Stomach (tissue), 9 donors: ENCODE results near the gene LRRC70. TPM values are rescaled to one million over a fixed set of nuclear protein-coding genes. Genes with fewer than 3 reads are reported as not detected.
"Not testable (repeated sequence)": the region's sequence is repeated elsewhere in the genome, so short reads cannot be mapped to it uniquely, and the experiment has no call there.

Source experiments
- DNase-seq, 2 donors: peaks; one replicate each; pipeline versions ENCODE4 v3.0.0 to v3.0.0-alpha.2; 2013 to 2019
- H3K27ac ChIP-seq, 5 donors: fragments of 200-600 bp in 4 of 5; sonication (generic) in 4 of 5; one replicate each; pipeline ENCODE4 v1.5.1; 2013 to 2019; ENCODE audit warnings: mild to moderate bottlenecking in 1 of 5, moderate library complexity in 1 of 5
- H3K27me3 ChIP-seq, 3 donors: fragments of 200-600 bp; sonication (generic); one replicate each; pipeline ENCODE4 v1.5.1; 2017 to 2019; ENCODE audit warnings: mixed run types in 1 of 3
- H3K36me3 ChIP-seq, 4 donors: fragments of 200-600 bp; sonication (generic); 1 replicate in 3 of 4; 2 replicates in 1 of 4; pipeline ENCODE4 v1.5.1; 2016 to 2019
- H3K4me1 ChIP-seq, 4 donors: fragments of 200-600 bp; sonication (generic); one replicate each; pipeline ENCODE4 v1.5.1; 2016 to 2019
- H3K4me3 ChIP-seq, 4 donors: fragments of 200-600 bp; sonication (generic) in 3 of 4; one replicate each; pipeline ENCODE4 v1.5.1; 2016 to 2019; ENCODE audit warnings: mild to moderate bottlenecking in 1 of 4
- H3K9me3 ChIP-seq, 4 donors: fragments of 200-600 bp; sonication (generic); one replicate each; pipeline ENCODE4 v1.5.1; 2016 to 2019
- CTCF ChIP-seq, 7 experiments: fragments of 450-650 bp in 4 of 7; fragments of 200-600 bp in 3 of 7; sonication (generic) in 3 of 7; IDR thresholded peaks; one replicate each; pipeline ENCODE4 v1.5.1; 2016 to 2019; ENCODE audit warnings: antibody characterized with exemption in 7 of 7, control low read depth in 2 of 7, mild to moderate bottlenecking in 1 of 7
- EP300 ChIP-seq: sonication (generic); formaldehyde crosslinking; IDR thresholded peaks from one replicate; pipeline ENCODE4 v1.6.1; 2017; ENCODE audit warnings: antibody characterized with exemption
- POLR2A ChIP-seq, 4 donors: fragments of 450-650 bp; IDR thresholded peaks; one replicate each; pipeline ENCODE4 v1.6.1; 2016; ENCODE audit warnings: antibody characterized with exemption in 4 of 4, control low read depth in 2 of 4, mild to moderate bottlenecking in 1 of 4, moderate library complexity in 1 of 4
- POLR2AphosphoS5 ChIP-seq, 3 donors: sonication (generic); formaldehyde crosslinking; IDR thresholded peaks; one replicate each; pipeline ENCODE4 v1.6.1; 2016; ENCODE audit warnings: antibody characterized with exemption in 3 of 3
- WGBS, 5 donors: extraction: QIAGEN DNeasy Blood & Tissue Kit in 3 of 5; methylation state at CpG; one replicate each; pipeline versions ENCODE4 v1.1.5 to v1.1.7; 2013 to 2018; 5-methylcytosine and 5-hydroxymethylcytosine counted together
- intact Hi-C: fragments of 100-400 bp; cut with DNase I; formaldehyde crosslinking; loops from one replicate; pipeline ENCODE4 v1.15.1; 2023; ENCODE audit warnings: low total_unique reads
- polyA plus RNA-seq, 3 donors: library from polyadenylated mRNA; stranded (reverse); fragments of 200-250 nt; gene quantifications; one replicate each; pipeline ENCODE4 v1.2.3, GENCODE V29; 2013
- total RNA-seq, 5 donors: library from RNA; depleted of rRNA; stranded (reverse); fragments of >200 nt; gene quantifications; one replicate each; pipeline versions ENCODE4 v1.1.0 to v1.2.3, GENCODE V29; 2014 to 2016
- donor health status: healthy with polysubstance abuse.
- donor health status: Bipolar disorder and iron deficiency.
- donor health status: healthy.

LRRC70 gene
- total and polyA plus RNA-seq, 8 donors: 0.68 to 22.8 (median 5.3) TPM; not detected in 2

- no peaks in the 10 kb centered on the region for H3K27me3 ChIP-seq
- peaks cover 0 to 44% (median 30%) of the 10 kb centered on the region in 4 donors for H3K36me3 ChIP-seq
- H3K27ac ChIP-seq: no peak overlapping the region
- H3K4me3 ChIP-seq: no peak overlapping the region
- H3K9me3 ChIP-seq: no peaks in the 10 kb centered on the region
- no peak for DNase-seq
- intact Hi-C loops: no loop called here
- TF ChIP-seq POLR2AphosphoS5 (IDR thresholded peaks at IDR 0.05) (no peak), EP300 (no peak), CTCF (IDR thresholded peaks at IDR 0.05) (no peak), POLR2A (IDR thresholded peaks at IDR 0.05) (no peak)
- H3K4me1 ChIP-seq: no peaks in the 10 kb centered on the region
- WGBS, 5 donors: 96 to 100% (median 99%) methylated on average over 1 of the region's 1 CpG
Measured at GRCh38 chr5:62560786-62561185, 17.8 kb upstream of the LRRC70 start.

GRCh38 chr5:62561896-62562295, 16.7 kb upstream of the LRRC70 start:
- Histone ChIP-seq H3K4me3 (no peak overlapping the region), H3K27me3 (no peaks in the 10 kb centered on the region), H3K36me3 (peaks cover 0 to 55% (median 38%) of the 10 kb centered on the region in 4 donors), H3K4me1 (no peaks in the 10 kb centered on the region), H3K9me3 (peaks cover 0 to 7% (median 0%) of the 10 kb centered on the region in 4 donors), H3K27ac (no peak overlapping the region)
- DNase-seq: no peak
- WGBS, 5 donors: 91 to 100% (median 96%) methylated on average over 1 of the region's 1 CpG
- intact Hi-C loops: no loop called here
- TF ChIP-seq CTCF (IDR thresholded peaks at IDR 0.05) (no peak), POLR2AphosphoS5 (IDR thresholded peaks at IDR 0.05) (no peak), POLR2A (IDR thresholded peaks at IDR 0.05) (no peak), EP300 (no peak)

GRCh38 chr5:62562867-62563266, 15.8 kb upstream of the LRRC70 start:
- TF ChIP-seq CTCF (IDR thresholded peaks at IDR 0.05) (no peak), EP300 (no peak), POLR2AphosphoS5 (IDR thresholded peaks at IDR 0.05) (no peak), POLR2A (IDR thresholded peaks at IDR 0.05) (no peak)
- no peak overlapping the region for H3K4me3 ChIP-seq

GRCh38 chr5:62564101-62564500, 14.5 kb upstream of the LRRC70 start:
- WGBS, 5 donors: 80 to 96% (median 85%) methylated on average over 2 of the region's 2 CpGs
- intact Hi-C loops: no loop called here
- Histone ChIP-seq H3K4me3 (no peak overlapping the region), H3K9me3 (peaks cover 0 to 17% (median 8%) of the 10 kb centered on the region in 4 donors), H3K27ac (no peak overlapping the region), H3K36me3 (peaks cover 0 to 69% (median 45%) of the 10 kb centered on the region in 4 donors), H3K27me3 (no peaks in the 10 kb centered on the region), H3K4me1 (no peaks in the 10 kb centered on the region)
- no peak for TF ChIP-seq CTCF (IDR thresholded peaks at IDR 0.05)
- no peak for TF ChIP-seq EP300
- no peak for TF ChIP-seq POLR2AphosphoS5 (IDR thresholded peaks at IDR 0.05)
- no peak for TF ChIP-seq POLR2A (IDR thresholded peaks at IDR 0.05)
- no peak for DNase-seq

More at GRCh38 chr5:62562867-62563266, 15.8 kb upstream of the LRRC70 start:
- DNase-seq: no peak
- WGBS, 5 donors: 49 to 80% (median 72%) methylated on average over 1 of the region's 1 CpG
- H3K27me3 ChIP-seq: no peaks in the 10 kb centered on the region
- intact Hi-C loops: no loop called here
- H3K36me3 ChIP-seq: peaks cover 0 to 65% (median 43%) of the 10 kb centered on the region in 4 donors
- no peak overlapping the region for H3K27ac ChIP-seq
- H3K4me1 ChIP-seq: no peaks in the 10 kb centered on the region
- H3K9me3 ChIP-seq: peaks cover 0 to 14% (median 4%) of the 10 kb centered on the region in 4 donors

GRCh38 chr5:62565740-62566139, 12.9 kb upstream of the LRRC70 start:
- intact Hi-C loops: not testable (repeated sequence)

More at GRCh38 chr5:62565740-62566139, 12.9 kb upstream of the LRRC70 start:
- Histone ChIP-seq H3K36me3 (peaks cover 0 to 65% (median 34%) of the 10 kb centered on the region in 4 donors), H3K9me3 (peaks cover 0 to 17% (median 8%) of the 10 kb centered on the region in 4 donors)
- H3K4me3 ChIP-seq, H3K27ac ChIP-seq, DNase-seq, H3K27me3 ChIP-seq, H3K4me1 ChIP-seq: not testable (repeated sequence)
- 63 to 100% (median 81%) methylated on average over 3 of the region's 3 CpGs for WGBS, 5 donors
